ENCODE measurements around the gene ALKAL2.
"Not testable (repeated sequence)": the region's sequence is repeated elsewhere in the genome, so short reads cannot be mapped to it uniquely, and the experiment has no call there.

ALKAL2 gene

GRCh38 chr2:287911-288757 is at the start of gene ALKAL2:
Gene ALKAL2 (minus strand): TSS chr2:288091. CDS start chr2:287835, 256 bp downstream.
- peak; percentile 36 for DNase-seq

GRCh38 chr2:336949-337348 is 49.1 kb upstream of the ALKAL2 start:
- not testable (repeated sequence) for DNase-seq

- DNase-seq: no peak
Measured at GRCh38 chr2:336360-336759, 48.5 kb upstream of the ALKAL2 start.

GRCh38 chr2:332592-332991 is 44.7 kb upstream of the ALKAL2 start:
- DNase-seq: no peak

DNA sequence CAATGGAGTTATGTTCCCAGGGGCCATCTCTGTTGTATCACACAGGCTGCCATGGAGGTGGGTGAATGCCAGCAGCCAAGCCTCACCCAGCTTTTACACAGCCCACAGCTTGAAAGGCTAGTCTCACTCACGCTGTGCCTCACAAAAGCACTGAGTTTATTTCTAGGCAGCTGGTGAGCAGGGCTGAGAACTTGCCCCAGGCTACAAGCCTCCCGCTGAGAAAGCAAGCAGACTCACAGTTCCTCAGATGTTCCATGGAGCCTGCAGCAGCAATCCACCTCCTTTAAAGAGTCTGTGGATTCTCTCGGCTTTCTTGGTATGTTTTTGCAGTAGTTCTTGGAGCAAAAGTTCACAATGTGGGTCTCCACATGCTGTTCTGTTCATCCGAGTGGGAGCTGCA is 40.9 kb upstream of the ALKAL2 start:
- DNase-seq: no peak

GRCh38 chr2:323035-323434 is 35.1 kb upstream of the ALKAL2 start:
- no peak for DNase-seq

GRCh38 chr2:322326-322725 is 34.4 kb upstream of the ALKAL2 start:
- DNase-seq: no peak

DNA sequence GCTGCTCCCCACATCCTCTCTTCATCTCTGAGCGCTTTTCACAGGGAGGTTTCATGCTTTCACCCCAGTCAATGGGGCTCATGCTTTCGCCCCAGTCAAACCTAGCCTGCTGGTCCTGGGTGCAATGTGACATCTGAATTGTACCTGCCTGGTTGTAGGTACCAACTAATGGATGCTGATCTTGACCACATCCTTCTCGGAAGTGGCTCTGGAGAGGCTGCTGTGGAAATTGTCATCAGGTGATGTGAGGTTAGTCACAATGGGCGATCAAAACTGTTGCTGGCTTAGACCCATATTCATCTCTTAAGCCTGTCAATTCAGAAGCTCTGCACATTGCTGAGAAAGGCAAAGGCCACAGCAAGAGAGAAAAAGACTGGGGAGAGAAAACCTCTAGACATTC is 32.7 kb upstream of the ALKAL2 start:
- no peak for DNase-seq

DNA sequence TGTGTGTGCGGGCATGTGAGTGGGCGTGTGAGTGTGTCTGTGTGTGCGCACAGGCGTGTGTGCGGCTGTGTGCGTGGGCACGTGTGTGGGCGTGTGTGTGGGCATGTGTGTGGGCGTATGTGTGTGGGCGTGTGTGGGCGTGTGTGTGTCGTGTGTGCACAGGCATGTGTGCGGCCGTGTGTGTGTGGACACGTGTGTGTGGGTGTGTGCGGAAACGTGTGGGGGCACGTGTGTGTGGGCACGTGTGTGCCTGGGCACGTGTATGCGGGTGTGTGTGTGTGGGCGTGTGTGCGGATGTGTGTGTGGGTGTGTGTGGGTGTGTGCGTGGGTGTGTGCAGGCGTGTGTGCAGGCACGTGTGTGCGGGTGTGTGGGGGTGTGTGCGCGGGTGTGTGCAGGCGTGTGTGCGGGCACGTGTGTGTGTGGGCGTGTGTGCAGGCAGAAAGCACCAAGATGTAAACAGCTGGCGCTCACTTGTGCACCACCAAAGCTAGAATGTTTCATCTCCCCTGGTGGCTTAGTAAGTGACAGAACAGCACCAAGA is 31.2 kb upstream of the ALKAL2 start:
- DNase-seq: no peak

- no peak for DNase-seq
Measured at GRCh38 chr2:317501-318424, 29.9 kb upstream of the ALKAL2 start.

- DNase-seq: no peak
Measured at GRCh38 chr2:316381-316780, 28.5 kb upstream of the ALKAL2 start.

DNA sequence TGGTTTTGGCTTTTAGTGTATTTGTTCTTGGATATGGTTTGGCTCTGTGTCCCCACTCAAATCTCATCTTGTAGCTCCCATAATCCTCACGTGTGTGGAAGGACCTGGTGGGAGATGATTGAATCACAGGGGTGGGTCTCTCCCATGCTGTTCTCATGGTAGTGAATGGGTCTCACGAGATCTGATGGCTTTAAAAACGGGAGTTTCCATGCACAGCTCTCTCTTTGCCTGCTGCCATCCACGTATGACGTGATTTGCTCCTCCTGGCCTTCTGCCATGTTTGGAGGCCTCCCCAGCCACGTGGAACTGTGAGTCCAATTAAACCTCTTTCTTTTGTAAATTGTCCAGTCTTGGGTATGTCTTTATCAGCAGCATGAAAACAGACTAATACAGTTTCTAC is 28.0 kb upstream of the ALKAL2 start:
- not testable (repeated sequence) for DNase-seq

GRCh38 chr2:314561-315336 is 26.9 kb upstream of the ALKAL2 start:
- DNase-seq: no peak

DNA sequence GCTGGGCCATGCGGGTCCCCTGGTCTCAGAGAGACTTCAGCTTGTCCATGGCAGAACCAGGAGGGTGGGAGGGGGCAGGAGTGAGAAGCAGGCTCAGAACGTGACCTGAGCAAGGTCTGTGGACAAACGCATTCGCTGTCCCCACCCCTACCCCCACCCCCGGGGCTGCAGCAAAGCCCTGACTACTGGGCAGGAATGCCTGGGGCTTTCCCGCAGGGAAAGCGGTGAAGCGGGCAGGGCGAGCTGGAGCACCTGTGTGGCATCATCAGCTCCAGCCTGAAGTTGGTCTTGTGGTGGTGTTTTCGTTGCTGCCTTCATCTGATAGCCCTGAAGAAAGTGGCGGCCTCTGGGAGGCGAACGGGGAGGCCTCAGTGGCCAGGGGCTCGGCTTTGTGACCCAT is 26.1 kb upstream of the ALKAL2 start:
- no peak for DNase-seq

GRCh38 chr2:310994-311393 is 23.1 kb upstream of the ALKAL2 start:
- no peak for DNase-seq

GRCh38 chr2:309954-310510 is 22.1 kb upstream of the ALKAL2 start:
- DNase-seq: no peak

- no peak for DNase-seq
Measured at GRCh38 chr2:309148-309953, 21.5 kb upstream of the ALKAL2 start.

- no peak for DNase-seq
Measured at GRCh38 chr2:305366-305765, 17.5 kb upstream of the ALKAL2 start.

DNA sequence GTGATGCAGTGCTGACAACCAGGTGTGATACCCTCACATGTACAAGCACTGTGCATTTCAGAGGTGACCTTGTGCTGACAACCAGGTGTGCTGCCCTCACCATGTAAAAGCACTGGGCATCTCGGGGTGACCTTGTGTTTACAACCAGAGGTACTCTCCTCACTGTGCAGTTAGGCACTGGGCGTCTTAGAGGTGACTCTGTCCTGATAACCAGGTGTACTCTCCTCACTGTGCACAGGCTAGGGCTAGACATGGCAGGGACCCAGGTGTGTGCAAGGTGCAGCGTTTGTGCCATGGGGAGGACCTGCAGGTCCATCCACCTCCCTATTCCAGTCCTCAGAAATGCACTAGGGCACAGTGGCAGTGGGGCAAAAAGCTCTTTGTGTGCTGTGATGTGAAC is 8.5 kb upstream of the ALKAL2 start:
- DNase-seq: no peak

DNA sequence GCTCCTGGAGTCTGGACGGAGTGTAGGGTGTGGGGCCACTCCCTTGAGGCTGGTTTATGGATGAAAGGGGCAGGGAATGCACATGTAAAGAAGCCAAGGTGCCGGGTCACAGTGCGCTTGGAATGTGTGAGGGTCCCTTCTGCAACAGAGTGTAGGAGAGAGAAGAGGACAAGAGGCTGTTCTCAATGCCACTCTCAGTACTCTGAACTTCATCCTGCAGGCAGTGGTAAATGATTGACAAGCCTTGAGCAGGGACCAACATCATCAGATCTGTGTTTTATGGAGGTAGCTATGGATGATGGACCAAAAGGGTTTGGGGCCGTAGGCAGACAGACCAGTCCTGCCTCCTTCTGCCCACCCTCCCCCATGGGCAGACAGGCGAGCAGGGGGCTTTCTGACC is 7.2 kb upstream of the ALKAL2 start:
- no peak for DNase-seq

DNA sequence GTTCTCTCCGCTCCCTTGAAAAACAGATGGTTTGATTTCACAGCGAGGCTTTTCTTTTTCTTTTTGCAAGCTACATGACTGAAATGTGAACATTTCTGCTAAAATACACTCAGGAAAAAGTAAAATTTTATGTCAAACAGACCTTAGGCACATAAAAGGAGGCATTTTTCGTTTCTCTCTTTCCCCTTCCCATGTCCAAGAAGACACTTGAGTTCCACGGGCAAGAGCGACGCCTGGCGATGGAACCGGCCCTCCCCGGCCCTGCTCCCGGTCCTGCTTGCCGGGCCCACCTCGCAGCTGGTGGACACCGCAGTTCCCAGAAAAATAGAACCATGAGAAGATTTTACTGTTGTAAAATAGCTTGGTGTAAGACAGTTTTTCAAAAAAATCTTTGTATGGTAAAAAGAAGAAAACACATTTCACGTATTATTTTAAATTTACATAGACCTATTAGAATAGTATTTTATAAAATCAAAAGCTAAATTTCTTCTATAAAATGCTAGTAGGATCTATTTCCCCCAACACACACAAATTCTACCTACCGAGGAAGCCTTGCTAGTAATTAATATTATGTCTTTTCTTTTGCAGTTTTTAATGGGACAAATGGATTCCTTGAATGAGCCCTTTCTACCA is 2.3 kb upstream of the ALKAL2 start:
- peak; percentile 81 for DNase-seq
